ENCODE results near the gene AMH. TPM values are rescaled to one million over a fixed set of nuclear protein-coding genes. Genes with fewer than 3 reads are reported as not detected.

Gene AMH
- total RNA-seq, 3 donors from 2014 or later, result 2.7 to 5.1 (median 3.8) TPM

GRCh38 chr19:2230807-2231533 is 18.2 kb upstream of the AMH start:
- intact Hi-C loops (cut with DNase I, micrococcal nuclease), result loop anchor here in 1 of 2 donors (10.0 kb wide), 1 partner anchor 94 kb away; the partner anchor contains the start of genes LSM7 and SPPL2B
- H3K4me1 ChIP-seq (ENCODE audit: low read depth), result peaks cover 14% of the 10 kb centered on the region
- peaks cover 8% of the 10 kb centered on the region for H3K36me3 ChIP-seq (ENCODE audit: low read depth)
- no peak overlapping the region for H3K4me3 ChIP-seq
- ATAC-seq, result no peak
- no peak for TF ChIP-seq CTCF (IDR thresholded peaks at IDR 0.05)
- H3K9me3 ChIP-seq, result no peaks in the 10 kb centered on the region
- DNase-seq, result no peak

DNA sequence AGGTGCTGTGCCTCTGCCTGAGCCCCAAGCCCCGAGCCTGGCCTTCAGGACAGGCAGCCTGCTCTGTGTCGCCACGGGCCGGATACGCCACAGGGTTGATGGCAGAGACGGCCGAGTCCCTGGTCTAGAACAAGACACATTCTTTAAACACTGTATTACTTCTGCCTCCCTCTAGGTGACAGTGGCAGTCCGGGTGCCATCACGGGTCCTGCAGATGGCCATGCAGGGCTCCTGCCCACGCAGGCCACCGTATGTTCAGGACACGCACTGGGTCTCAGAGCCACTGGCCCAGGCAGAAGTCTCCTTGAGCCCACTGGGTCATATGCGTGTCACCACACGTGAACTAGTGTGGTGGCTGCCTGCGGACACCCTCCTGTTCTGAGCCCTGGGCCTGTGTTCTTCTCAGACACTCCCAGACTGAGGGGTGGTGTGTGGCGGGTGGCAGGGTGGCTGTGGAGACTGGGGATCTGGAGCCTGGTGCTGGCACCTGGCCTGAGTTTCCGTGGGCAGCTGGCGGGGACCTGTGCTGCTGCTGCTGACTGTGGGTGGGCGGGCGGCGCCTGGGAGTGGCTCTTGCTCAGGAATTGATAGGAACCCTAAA is 17.4 kb upstream of the AMH start:
- ATAC-seq (no peak), DNase-seq (no peak)
- H3K4me3 ChIP-seq, result no peak overlapping the region
- peaks cover 14% of the 10 kb centered on the region for H3K4me1 ChIP-seq (ENCODE audit: low read depth)
- peaks cover 8% of the 10 kb centered on the region for H3K36me3 ChIP-seq (ENCODE audit: low read depth)
- intact Hi-C loops (cut with DNase I, micrococcal nuclease), result loop anchor here in 1 of 2 donors (10.0 kb wide), 1 partner anchor 93 kb away; the partner anchor contains the start of genes LSM7 and SPPL2B
- no peaks in the 10 kb centered on the region for H3K9me3 ChIP-seq
- no peak for TF ChIP-seq CTCF (IDR thresholded peaks at IDR 0.05)

DNA sequence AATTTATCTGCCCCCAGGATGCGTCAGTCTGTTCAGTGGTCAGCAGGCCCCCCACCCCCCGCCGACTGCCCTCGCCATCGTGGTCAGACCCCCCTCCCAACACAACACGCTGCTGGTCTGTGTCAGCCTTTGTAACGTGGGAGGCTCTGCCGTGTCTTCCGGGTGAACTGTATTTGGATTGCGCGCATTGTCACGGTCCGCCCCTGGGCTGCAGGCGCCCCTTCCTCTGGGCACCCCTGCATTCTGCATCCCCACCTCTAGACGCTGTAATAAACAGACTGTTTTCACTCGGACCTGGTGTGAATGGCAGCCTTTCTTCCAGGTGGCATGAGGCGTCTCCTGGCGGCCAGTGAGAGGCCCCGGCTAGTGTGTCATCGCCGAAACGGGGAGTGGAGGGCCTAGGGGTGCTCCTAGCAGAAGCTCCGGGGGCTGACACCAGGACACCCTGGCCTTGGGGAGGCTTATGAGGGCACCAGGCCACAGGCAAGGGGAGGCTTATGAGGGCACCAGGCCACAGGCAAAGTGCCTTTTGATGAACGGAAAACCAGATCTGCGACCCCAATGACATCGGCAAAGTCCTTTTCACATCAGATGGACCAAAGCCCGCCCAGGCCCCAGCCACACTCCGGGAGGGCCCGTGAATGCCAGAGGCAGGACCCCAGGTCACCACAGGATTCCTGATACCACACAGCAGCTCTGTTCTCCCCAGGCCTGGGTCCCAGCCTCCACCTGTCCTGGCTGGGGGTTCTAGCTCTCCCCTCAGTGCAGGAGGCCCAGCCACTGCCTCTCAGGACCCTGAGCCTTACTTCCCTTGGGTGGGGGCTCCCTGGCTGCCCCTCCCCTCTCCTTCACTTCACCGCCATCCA is 16.6 kb upstream of the AMH start:
- Histone ChIP-seq H3K9me3 (no peaks in the 10 kb centered on the region), H3K36me3 (ENCODE audit: low read depth) (peaks cover 6% of the 10 kb centered on the region), H3K4me3 (no peak overlapping the region), H3K4me1 (ENCODE audit: low read depth) (peaks cover 15% of the 10 kb centered on the region)
- no peak for TF ChIP-seq CTCF (IDR thresholded peaks at IDR 0.05)
- intact Hi-C loops (cut with DNase I, micrococcal nuclease), result loop anchor here in 1 of 2 donors (10.0 kb wide), 1 partner anchor 92 kb away; the partner anchor contains the start of genes LSM7 and SPPL2B
- no peak for DNase-seq
- no peak for ATAC-seq

GRCh38 chr19:2233601-2234280 is 15.4 kb upstream of the AMH start:
- intact Hi-C loops (cut with DNase I, micrococcal nuclease), result loop anchor here in 1 of 2 donors (10.0 kb wide), 1 partner anchor 91 kb away; the partner anchor contains the start of genes LSM7 and SPPL2B
- Histone ChIP-seq H3K9me3 (no peaks in the 10 kb centered on the region), H3K4me1 (ENCODE audit: low read depth) (peaks cover 27% of the 10 kb centered on the region), H3K36me3 (ENCODE audit: low read depth) (peaks cover 5% of the 10 kb centered on the region), H3K4me3 (no peak overlapping the region)
- no peak for ATAC-seq
- DNase-seq, result no peak
- TF ChIP-seq CTCF (IDR thresholded peaks at IDR 0.05), result no peak

- intact Hi-C loops (cut with DNase I, micrococcal nuclease), result loop anchor here (5.0 to 10.0 kb wide), 2 partner anchors 37 to 90 kb away; partner anchors contain the start of genes LSM7 (in 1 of the 2) and SPPL2B (in 1 of the 2)
- ATAC-seq, result peak; percentile 2
- Histone ChIP-seq H3K4me1 (ENCODE audit: low read depth) (peaks cover 36% of the 10 kb centered on the region), H3K36me3 (ENCODE audit: low read depth) (peaks cover 5% of the 10 kb centered on the region), H3K4me3 (peak overlapping the region; percentile 92), H3K9me3 (no peaks in the 10 kb centered on the region)
- TF ChIP-seq CTCF (IDR thresholded peaks at IDR 0.05), result no peak
- no peak for DNase-seq
Observed at GRCh38 chr19:2234996-2235380, 14.1 kb upstream of the AMH start.
